CD4-positive, alpha-beta memory T cell (primary cell): ENCODE measurements around the gene AK1. TPM values are rescaled to one million over a fixed set of nuclear protein-coding genes. Genes with fewer than 3 reads are reported as not detected.
A peak's percentile ranks its signal among the peaks of the same experiment; 100 is the strongest.

ENCODE experiments used
- CTCF ChIA-PET: fragments of 350-600 bp; sonication (Branson Sonifier 250); formaldehyde crosslinking; loops from one replicate; lab custom pipeline; 2021; ENCODE audit warnings: inconsistent platforms; ENCODE audit not compliant: partially characterized antibody; lab: Charles Lee
- POLR2A ChIA-PET: fragments of 350-600 bp; sonication (Branson Sonifier 250); formaldehyde crosslinking; loops from one replicate; lab custom pipeline; 2021; ENCODE audit not compliant: partially characterized antibody; lab: Charles Lee
- DNase-seq, 5 donors: peaks; one replicate each; pipeline versions ENCODE4 v3.0.0 to v3.0.0-alpha.2; 2020 to 2022; ENCODE audit warnings: mixed read lengths in 1 of 5
- H3K27ac ChIP-seq: one replicate; pipeline ENCODE4 v1.7.0; 2013; ENCODE audit warnings: low read depth, low read length
- H3K27me3 ChIP-seq: 2 replicates; pipeline ENCODE4 v1.7.0; 2013; ENCODE audit warnings: mild to moderate bottlenecking, low read length, moderate library complexity; ENCODE audit not compliant: insufficient read depth
- H3K36me3 ChIP-seq: 2 replicates; pipeline ENCODE4 v1.7.0; 2013; ENCODE audit warnings: mild to moderate bottlenecking, low read length, moderate library complexity; ENCODE audit not compliant: insufficient read depth
- H3K4me1 ChIP-seq: 2 replicates; pipeline ENCODE4 v1.7.0; 2013; ENCODE audit warnings: mild to moderate bottlenecking, low read length, moderate library complexity; ENCODE audit not compliant: insufficient read depth
- H3K4me3 ChIP-seq, 2 donors: one replicate each; pipeline ENCODE4 v1.7.0; 2013; ENCODE audit warnings: low read length in 2 of 2, mild to moderate bottlenecking in 1 of 2
- H3K9me3 ChIP-seq, 2 donors: one replicate each; pipeline ENCODE4 v1.7.0; 2013; ENCODE audit warnings: low read length in 2 of 2, control low read depth in 1 of 2; ENCODE audit not compliant: control insufficient read depth in 1 of 2
- H3K27ac Mint-ChIP-seq, 7 donors: one replicate each; pipeline ENCODE4 v1.8.0; 2020 to 2021; ENCODE audit warnings: mixed read lengths in 7 of 7, mild to moderate bottlenecking in 6 of 7, inconsistent platforms in 3 of 7, moderate library complexity in 3 of 7
- H3K27me3 Mint-ChIP-seq, 2 donors: one replicate each; pipeline ENCODE4 v1.8.0; 2020 to 2021; ENCODE audit warnings: mixed read lengths in 2 of 2
- H3K36me3 Mint-ChIP-seq, 2 donors: one replicate each; pipeline ENCODE4 v1.8.0; 2020 to 2021; ENCODE audit warnings: mixed read lengths in 2 of 2, inconsistent platforms in 1 of 2, mild to moderate bottlenecking in 1 of 2
- H3K4me1 Mint-ChIP-seq, 4 donors: one replicate each; pipeline ENCODE4 v1.8.0; 2020 to 2021; ENCODE audit warnings: mixed read lengths in 4 of 4, mild to moderate bottlenecking in 1 of 4
- H3K4me3 Mint-ChIP-seq, 8 donors: one replicate each; pipeline ENCODE4 v1.8.0; 2020 to 2021; ENCODE audit warnings: mixed read lengths in 8 of 8, mild to moderate bottlenecking in 7 of 8, moderate library complexity in 6 of 8, inconsistent platforms in 3 of 8
- H3K9me3 Mint-ChIP-seq, 8 donors: one replicate each; pipeline ENCODE4 v1.8.0; 2020 to 2021; ENCODE audit warnings: mixed read lengths in 8 of 8, mild to moderate bottlenecking in 5 of 8, inconsistent platforms in 3 of 8, moderate library complexity in 1 of 8
- intact Hi-C: fragments of 100-400 bp; cut with micrococcal nuclease; formaldehyde crosslinking; loops from one replicate; pipeline ENCODE4 v1.15.1; 2023
- microRNA-seq: library from miRNA; unstranded; fragments of <30 nt; microRNA quantifications from one replicate; pipeline ENCODE4 v1.2.0, GENCODE V29; 2021; ENCODE audit warnings: borderline replicate concordance, borderline number of aligned reads, borderline microRNAs expressed, mixed read lengths
- polyA plus RNA-seq, 2 donors: library from polyadenylated mRNA; unstranded; fragments of 300-500 nt; fragmentation: Illumina TruSeq; gene quantifications; one replicate each; pipeline ENCODE4 v1.2.3, GENCODE V29; 2021
- total RNA-seq, 2 experiments: library from RNA; stranded (reverse); gene quantifications; one replicate each; pipeline ENCODE4 v1.2.3, GENCODE V29; 2021

AK1 gene
- total and polyA plus RNA-seq, 4 experiments from 2014 or later = 0.53 to 62.7 (median 58.1) TPM; not detected in 1

- Mint-ChIP-seq H3K9me3 (no peaks in the 10 kb centered on the region), H3K27ac (peak overlapping the region in 1 of 7 donors; percentile 71), H3K36me3 (peaks cover 0 to 9% of the 10 kb centered on the region in 2 donors), H3K4me3 (no peak overlapping the region), H3K27me3 (no peaks in the 10 kb centered on the region), H3K4me1 (peaks cover 0 to 2% (median 0%) of the 10 kb centered on the region in 4 donors)
- Histone ChIP-seq H3K36me3 (no peaks in the 10 kb centered on the region), H3K27ac (no peak overlapping the region), H3K27me3 (no peaks in the 10 kb centered on the region), H3K9me3 (no peaks in the 10 kb centered on the region), H3K4me1 (no peaks in the 10 kb centered on the region), H3K4me3 (no peak overlapping the region)
- no peak for DNase-seq
- intact Hi-C loops = no loop called here
- ChIA-PET POLR2A (no interaction called here), CTCF (interaction anchor here (1.1 kb wide), 2 partner anchors 44 to 96 kb away, joined by 3 read pairs; no protein-coding TSS in a partner anchor)
Observed at GRCh38 chr9:127825319-127826051, 52.0 kb downstream of the AK1 start.

DNA sequence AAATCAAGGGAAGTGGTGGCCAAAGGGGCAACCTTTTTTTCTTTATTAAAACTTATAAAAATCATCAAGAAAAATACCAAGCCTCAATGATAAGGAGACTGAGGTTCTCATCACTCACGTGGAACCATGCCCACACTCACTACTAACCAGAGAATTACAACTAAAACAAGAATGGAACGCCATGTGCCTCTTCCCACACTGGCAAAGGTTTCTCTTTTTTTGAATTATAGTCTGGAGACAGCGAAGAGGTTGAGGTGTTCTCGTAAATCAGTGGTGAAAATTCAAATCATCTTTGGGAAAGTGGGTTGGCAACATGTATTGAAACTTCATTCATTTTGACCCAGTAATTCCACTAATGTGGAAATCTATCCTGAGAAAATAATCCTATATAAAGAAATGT lies 55.4 kb downstream of the AK1 start:
- Mint-ChIP-seq H3K27me3 (no peaks in the 10 kb centered on the region), H3K4me3 (no peak overlapping the region), H3K4me1 (peaks cover 0 to 3% (median 0%) of the 10 kb centered on the region in 4 donors), H3K27ac (no peak overlapping the region), H3K9me3 (no peaks in the 10 kb centered on the region), H3K36me3 (peaks cover 6 to 21% of the 10 kb centered on the region in 2 donors)
- POLR2A ChIA-PET = no interaction called here
- Histone ChIP-seq H3K4me1 (no peaks in the 10 kb centered on the region), H3K9me3 (no peaks in the 10 kb centered on the region), H3K27ac (no peak overlapping the region), H3K4me3 (no peak overlapping the region), H3K27me3 (no peaks in the 10 kb centered on the region), H3K36me3 (no peaks in the 10 kb centered on the region)
- CTCF ChIA-PET = no interaction called here
- no peak for DNase-seq
- intact Hi-C loops = no loop called here

GRCh38 chr9:127818574-127818973 lies 58.9 kb downstream of the AK1 start:
- intact Hi-C loops = no loop called here
- Mint-ChIP-seq H3K4me1 (peaks cover 0 to 3% (median 0%) of the 10 kb centered on the region in 4 donors), H3K9me3 (no peaks in the 10 kb centered on the region), H3K36me3 (peaks cover 8 to 31% of the 10 kb centered on the region in 2 donors), H3K4me3 (no peak overlapping the region), H3K27ac (peak overlapping the region in 1 of 7 donors; percentile 23), H3K27me3 (no peaks in the 10 kb centered on the region)
- no peak for DNase-seq
- H3K36me3 ChIP-seq = peaks cover 10% of the 10 kb centered on the region
- no peaks in the 10 kb centered on the region for H3K9me3 ChIP-seq
- no peaks in the 10 kb centered on the region for H3K27me3 ChIP-seq
- no peak overlapping the region for H3K27ac ChIP-seq
- no peaks in the 10 kb centered on the region for H3K4me1 ChIP-seq
- ChIA-PET POLR2A (interaction anchor here (0.5 to 1.6 kb wide), 2 partner anchors 21 to 1105 kb away, joined by 3 read pairs; no protein-coding TSS in a partner anchor), CTCF (no interaction called here)
- no peak overlapping the region for H3K4me3 ChIP-seq

GRCh38 chr9:127817881-127818434 lies 59.5 kb downstream of the AK1 start:
- POLR2A ChIA-PET = interaction anchor here (1.6 kb wide), 1 partner anchor 21 kb away, joined by 3 read pairs; no protein-coding TSS in a partner anchor
- H3K27ac Mint-ChIP-seq = peak overlapping the region in 4 of 7 donors; percentile 5 to 76 (median 13)

DNA sequence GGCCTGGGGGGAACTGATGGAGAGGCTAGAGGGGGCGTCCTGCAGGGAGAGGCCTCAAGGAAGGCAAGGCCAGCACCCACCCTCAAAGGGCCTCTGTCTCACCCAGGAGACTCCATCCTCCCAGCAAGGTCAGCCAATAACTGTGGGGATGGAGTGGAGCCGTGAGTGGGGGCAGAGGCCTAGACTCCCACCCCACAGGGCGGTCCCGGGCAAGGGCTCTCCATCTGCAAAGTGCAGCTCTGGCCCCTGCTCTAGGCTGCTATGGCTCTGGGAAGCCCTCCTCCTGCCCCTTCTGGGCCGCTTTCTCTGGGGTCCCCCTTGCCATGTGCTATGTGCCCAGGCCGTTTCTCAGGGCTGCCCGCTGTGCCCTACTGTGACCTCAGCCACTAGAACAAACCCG lies 60.7 kb downstream of the AK1 start:
- Mint-ChIP-seq H3K4me3 (no peak overlapping the region), H3K4me1 (peaks cover 0 to 3% (median 0%) of the 10 kb centered on the region in 4 donors), H3K27ac (no peak overlapping the region), H3K9me3 (no peaks in the 10 kb centered on the region), H3K27me3 (no peaks in the 10 kb centered on the region), H3K36me3 (peaks cover 8 to 43% of the 10 kb centered on the region in 2 donors)
- no peaks in the 10 kb centered on the region for H3K27me3 ChIP-seq
- ChIA-PET POLR2A (interaction anchor here (0.6 kb wide), 1 partner anchor 17 kb away, joined by 3 read pairs; no protein-coding TSS in a partner anchor), CTCF (no interaction called here)
- no peak overlapping the region for H3K4me3 ChIP-seq
- peaks cover 20% of the 10 kb centered on the region for H3K36me3 ChIP-seq
- H3K27ac ChIP-seq = no peak overlapping the region
- no peak for DNase-seq
- intact Hi-C loops = no loop called here
- no peaks in the 10 kb centered on the region for H3K9me3 ChIP-seq
- no peaks in the 10 kb centered on the region for H3K4me1 ChIP-seq

More at GRCh38 chr9:127817881-127818434, 59.5 kb downstream of the AK1 start:
- H3K9me3 ChIP-seq = no peaks in the 10 kb centered on the region
- Mint-ChIP-seq H3K9me3 (no peaks in the 10 kb centered on the region), H3K4me3 (no peak overlapping the region), H3K27me3 (no peaks in the 10 kb centered on the region), H3K4me1 (peaks cover 0 to 3% (median 0%) of the 10 kb centered on the region in 4 donors), H3K36me3 (peaks cover 8 to 36% of the 10 kb centered on the region in 2 donors)
- no peaks in the 10 kb centered on the region for H3K4me1 ChIP-seq
- no peaks in the 10 kb centered on the region for H3K27me3 ChIP-seq
- peaks cover 16% of the 10 kb centered on the region for H3K36me3 ChIP-seq
- H3K27ac ChIP-seq = no peak overlapping the region
- CTCF ChIA-PET = no interaction called here
- intact Hi-C loops = no loop called here
- no peak for DNase-seq
- no peak overlapping the region for H3K4me3 ChIP-seq

Small RNA genes lying within 50 kb of the gene (microRNA-seq; reads per million reads assigned to microRNA genes)
- not detected for gene MIR4672

Other genes with a start within 250 kb of the AK1 start
- gene CFAP157, start 170.7 kb downstream of the AK1 start, total RNA-seq = under 1 TPM in 1 of 2 experiments, not detected in 1; 0.25 TPM
- gene CFAP157, start 170.7 kb downstream of the AK1 start, polyA plus RNA-seq = under 1 TPM; 0.14 to 0.22 TPM
- 1 to 10 TPM; 7.3 to 8.4 TPM for gene PTRH1, start 162.0 kb downstream of the AK1 start, total RNA-seq
- gene PTRH1, start 162.0 kb downstream of the AK1 start, polyA plus RNA-seq = 10 to 100 TPM; 25.6 to 31.1 TPM
- 1 to 10 TPM; 2.5 to 2.6 TPM for gene TTC16, start 161.6 kb downstream of the AK1 start, total RNA-seq
- 1 to 10 TPM in 1 of 2 donors, under 1 TPM in 1; 0.09 to 1.8 TPM for gene TTC16, start 161.6 kb downstream of the AK1 start, polyA plus RNA-seq
- gene TOR2A, start 142.4 kb downstream of the AK1 start, total RNA-seq = 10 to 100 TPM; 14.3 to 18.4 TPM
- gene TOR2A, start 142.4 kb downstream of the AK1 start, polyA plus RNA-seq = 10 to 100 TPM; 23.2 to 27.1 TPM
- 10 to 100 TPM; 43.4 to 48.6 TPM for gene SH2D3C, start 99.0 kb downstream of the AK1 start, total RNA-seq
- 10 to 100 TPM in 1 of 2 donors, 1 to 10 TPM in 1; 8.7 to 51.5 TPM for gene SH2D3C, start 99.0 kb downstream of the AK1 start, polyA plus RNA-seq
- gene CDK9, start 91.6 kb downstream of the AK1 start, total RNA-seq = 100 to 1,000 TPM; 127 to 138 TPM
- 10 to 100 TPM; 35.4 to 63.6 TPM for gene CDK9, start 91.6 kb downstream of the AK1 start, polyA plus RNA-seq
- 100 to 1,000 TPM; 100 to 101 TPM for gene FPGS, start 74.8 kb downstream of the AK1 start, total RNA-seq
- gene FPGS, start 74.8 kb downstream of the AK1 start, polyA plus RNA-seq = 10 to 100 TPM; 49.4 to 54.6 TPM
- 10 to 100 TPM; 13.7 to 13.8 TPM for gene ENG, start 23.0 kb downstream of the AK1 start, total RNA-seq
- gene ENG, start 23.0 kb downstream of the AK1 start, polyA plus RNA-seq = 1 to 10 TPM; 2.0 to 4.2 TPM
- gene ST6GALNAC6, start 21.9 kb upstream of the AK1 start, total RNA-seq = 100 to 1,000 TPM; 125 to 127 TPM
- gene ST6GALNAC6, start 21.9 kb upstream of the AK1 start, polyA plus RNA-seq = 10 to 100 TPM; 45.2 to 45.6 TPM
- gene ST6GALNAC4, start 39.4 kb upstream of the AK1 start, total RNA-seq = 10 to 100 TPM; 35.7 to 38.1 TPM
- gene ST6GALNAC4, start 39.4 kb upstream of the AK1 start, polyA plus RNA-seq = 10 to 100 TPM; 10.2 to 18.5 TPM
- gene PIP5KL1, start 53.1 kb upstream of the AK1 start, total RNA-seq = 1 to 10 TPM in 1 of 2 experiments, under 1 TPM in 1; 0.72 to 1.8 TPM
- gene PIP5KL1, start 53.1 kb upstream of the AK1 start, polyA plus RNA-seq = under 1 TPM; 0.26 to 0.79 TPM
- 10 to 100 TPM; 37.0 to 39.7 TPM for gene DPM2, start 60.2 kb upstream of the AK1 start, total RNA-seq
- 10 to 100 TPM; 41.0 to 43.1 TPM for gene DPM2, start 60.2 kb upstream of the AK1 start, polyA plus RNA-seq
- 100 to 1,000 TPM; 516 to 550 TPM for gene EEIG1, start 103.3 kb upstream of the AK1 start, total RNA-seq
- 100 to 1,000 TPM in 1 of 2 donors, 10 to 100 TPM in 1; 95.4 to 205 TPM for gene EEIG1, start 103.3 kb upstream of the AK1 start, polyA plus RNA-seq
- gene NAIF1, start 189.6 kb upstream of the AK1 start, total RNA-seq = 10 to 100 TPM; 13.3 to 13.8 TPM
- 10 to 100 TPM; 11.3 to 15.2 TPM for gene NAIF1, start 189.6 kb upstream of the AK1 start, polyA plus RNA-seq
- gene SLC25A25, start 190.6 kb upstream of the AK1 start, total RNA-seq = 10 to 100 TPM; 22.0 to 26.9 TPM
- 10 to 100 TPM; 13.4 to 17.6 TPM for gene SLC25A25, start 190.6 kb upstream of the AK1 start, polyA plus RNA-seq